HG03064 (cell line): ENCODE results near the gene TM7SF2.

Experiments used
- ATAC-seq: cut with Tn5 transposase; IDR thresholded peaks from one replicate; pipeline ENCODE4 v1.9.1; 2021; ENCODE audit warnings: low read depth; ENCODE audit not compliant: unreplicated experiment

Gene TM7SF2

GRCh38 chr11:65111744-65112545, at the start of gene TM7SF2:
Gene TM7SF2 (plus strand): TSS chr11:65111872. CDS start chr11:65112016, 144 bp downstream.
- no peak for ATAC-seq

- ATAC-seq, result no peak
These were observed 48.1 kb upstream of the TM7SF2 start for GRCh38 chr11:65063532-65063931.

GRCh38 chr11:65064847-65065240, 46.8 kb upstream of the TM7SF2 start:
- no peak for ATAC-seq

GRCh38 chr11:65065851-65066250, 45.8 kb upstream of the TM7SF2 start:
- ATAC-seq, result no peak

GRCh38 chr11:65066315-65066714, 45.4 kb upstream of the TM7SF2 start:
- no peak for ATAC-seq

GRCh38 chr11:65066805-65067291, 44.8 kb upstream of the TM7SF2 start:
- no peak for ATAC-seq

- ATAC-seq, result no peak
These were observed 44.2 kb upstream of the TM7SF2 start for GRCh38 chr11:65067446-65067845.

- ATAC-seq, result no peak
These were observed 42.5 kb upstream of the TM7SF2 start for GRCh38 chr11:65069217-65069616.

- no peak for ATAC-seq
These were observed 39.6 kb upstream of the TM7SF2 start for GRCh38 chr11:65071907-65072630.

- no peak for ATAC-seq
These were observed 39.1 kb upstream of the TM7SF2 start for GRCh38 chr11:65072631-65072966.

- no peak for ATAC-seq
These were observed 34.2 kb upstream of the TM7SF2 start for GRCh38 chr11:65077451-65077850.

- ATAC-seq, result no peak
These were observed 33.5 kb upstream of the TM7SF2 start for GRCh38 chr11:65078151-65078550.

GRCh38 chr11:65078786-65079342, 32.8 kb upstream of the TM7SF2 start:
- no peak for ATAC-seq

- ATAC-seq, result peak; percentile 7
These were observed 28.4 kb upstream of the TM7SF2 start for GRCh38 chr11:65083134-65083833.

- peak; percentile 70 for ATAC-seq
These were observed 27.7 kb upstream of the TM7SF2 start, which contains the start of the genes CDCA5 and ZFPL1 for GRCh38 chr11:65083834-65084597. Gene CDCA5 (minus strand): TSS chr11:65084040. CDS start chr11:65083978, 62 bp downstream. Gene ZFPL1 (plus strand): TSS chr11:65084222. CDS start chr11:65084699, 477 bp downstream.

GRCh38 chr11:65084598-65085375, 26.9 kb upstream of the TM7SF2 start:
- ATAC-seq, result no peak

GRCh38 chr11:65085446-65085845, 26.2 kb upstream of the TM7SF2 start:
- no peak for ATAC-seq

GRCh38 chr11:65086809-65087208, 24.9 kb upstream of the TM7SF2 start:
- ATAC-seq, result no peak

- no peak for ATAC-seq
These were observed 24.5 kb upstream of the TM7SF2 start for GRCh38 chr11:65087216-65087615.
